ENCODE results near the gene TIE1.

Gene TIE1

DNA sequence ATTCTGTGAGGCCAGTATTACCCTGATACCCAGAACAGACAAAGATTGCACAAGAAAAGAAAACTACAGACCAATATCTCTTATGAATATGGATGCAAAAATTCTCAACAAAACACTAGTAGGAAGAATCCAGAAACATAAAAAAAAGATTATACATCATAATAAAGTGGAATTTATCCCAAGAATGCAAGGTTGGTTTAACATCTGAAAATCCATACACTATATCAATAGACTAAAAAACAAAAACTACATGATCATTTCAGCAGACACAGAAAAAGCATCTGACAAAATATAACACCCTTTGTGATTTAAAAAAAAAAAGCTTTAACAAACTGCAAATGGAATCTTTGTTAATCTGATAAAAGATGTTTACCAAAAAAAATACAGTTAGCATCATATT lies 24.6 kb downstream of the TIE1 start:
- no peak overlapping the region for H3K4me3 ChIP-seq (ENCODE audit: low read length)
- TF ChIP-seq, protein P1, sequence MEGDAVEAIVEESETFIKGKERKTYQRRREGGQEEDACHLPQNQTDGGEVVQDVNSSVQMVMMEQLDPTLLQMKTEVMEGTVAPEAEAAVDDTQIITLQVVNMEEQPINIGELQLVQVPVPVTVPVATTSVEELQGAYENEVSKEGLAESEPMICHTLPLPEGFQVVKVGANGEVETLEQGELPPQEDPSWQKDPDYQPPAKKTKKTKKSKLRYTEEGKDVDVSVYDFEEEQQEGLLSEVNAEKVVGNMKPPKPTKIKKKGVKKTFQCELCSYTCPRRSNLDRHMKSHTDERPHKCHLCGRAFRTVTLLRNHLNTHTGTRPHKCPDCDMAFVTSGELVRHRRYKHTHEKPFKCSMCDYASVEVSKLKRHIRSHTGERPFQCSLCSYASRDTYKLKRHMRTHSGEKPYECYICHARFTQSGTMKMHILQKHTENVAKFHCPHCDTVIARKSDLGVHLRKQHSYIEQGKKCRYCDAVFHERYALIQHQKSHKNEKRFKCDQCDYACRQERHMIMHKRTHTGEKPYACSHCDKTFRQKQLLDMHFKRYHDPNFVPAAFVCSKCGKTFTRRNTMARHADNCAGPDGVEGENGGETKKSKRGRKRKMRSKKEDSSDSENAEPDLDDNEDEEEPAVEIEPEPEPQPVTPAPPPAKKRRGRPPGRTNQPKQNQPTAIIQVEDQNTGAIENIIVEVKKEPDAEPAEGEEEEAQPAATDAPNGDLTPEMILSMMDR (conservative IDR thresholded peaks at IDR 0.05; ENCODE audit: low read length), result no peak
- DNase-seq (ENCODE audit: low read depth), result no peak

DNA sequence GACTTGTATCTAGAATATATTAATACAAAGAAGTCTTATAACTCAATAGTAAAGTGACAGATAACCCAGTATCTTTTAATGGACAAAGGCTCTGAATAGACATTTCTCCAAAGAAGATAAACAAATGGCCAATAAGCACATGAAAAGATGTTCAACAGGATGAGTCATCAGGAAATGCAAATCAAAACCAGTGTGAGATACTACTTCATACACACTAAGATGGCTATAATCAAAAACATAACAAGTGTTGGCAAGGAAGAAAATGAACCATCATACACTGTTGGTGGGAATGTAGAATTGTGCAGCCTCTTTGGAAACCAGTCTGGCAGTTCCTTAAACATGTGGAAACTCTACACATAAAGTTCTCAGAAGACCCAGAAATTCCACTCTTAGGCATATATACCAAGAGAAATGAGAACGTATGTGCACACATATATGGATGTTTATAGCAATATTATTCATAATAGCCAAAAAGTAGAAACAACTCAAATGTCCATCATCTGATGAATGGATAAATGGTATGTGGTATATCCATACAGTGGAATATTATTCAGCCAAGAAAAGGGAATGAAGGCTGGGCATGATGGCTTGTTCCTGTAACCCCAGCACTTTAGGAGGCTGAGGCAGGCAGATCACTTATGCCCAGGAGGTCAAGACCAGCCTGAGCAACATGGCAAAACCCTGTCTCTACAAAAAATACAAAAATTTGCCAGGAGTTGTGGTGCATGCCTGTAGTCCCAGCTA lies 26.9 kb downstream of the TIE1 start:
- H3K4me3 ChIP-seq (ENCODE audit: low read length), result no peak overlapping the region
- TF ChIP-seq, protein P1 (conservative IDR thresholded peaks at IDR 0.05; ENCODE audit: low read length), result no peak
- peak; percentile 74 for DNase-seq (ENCODE audit: low read depth)

DNA sequence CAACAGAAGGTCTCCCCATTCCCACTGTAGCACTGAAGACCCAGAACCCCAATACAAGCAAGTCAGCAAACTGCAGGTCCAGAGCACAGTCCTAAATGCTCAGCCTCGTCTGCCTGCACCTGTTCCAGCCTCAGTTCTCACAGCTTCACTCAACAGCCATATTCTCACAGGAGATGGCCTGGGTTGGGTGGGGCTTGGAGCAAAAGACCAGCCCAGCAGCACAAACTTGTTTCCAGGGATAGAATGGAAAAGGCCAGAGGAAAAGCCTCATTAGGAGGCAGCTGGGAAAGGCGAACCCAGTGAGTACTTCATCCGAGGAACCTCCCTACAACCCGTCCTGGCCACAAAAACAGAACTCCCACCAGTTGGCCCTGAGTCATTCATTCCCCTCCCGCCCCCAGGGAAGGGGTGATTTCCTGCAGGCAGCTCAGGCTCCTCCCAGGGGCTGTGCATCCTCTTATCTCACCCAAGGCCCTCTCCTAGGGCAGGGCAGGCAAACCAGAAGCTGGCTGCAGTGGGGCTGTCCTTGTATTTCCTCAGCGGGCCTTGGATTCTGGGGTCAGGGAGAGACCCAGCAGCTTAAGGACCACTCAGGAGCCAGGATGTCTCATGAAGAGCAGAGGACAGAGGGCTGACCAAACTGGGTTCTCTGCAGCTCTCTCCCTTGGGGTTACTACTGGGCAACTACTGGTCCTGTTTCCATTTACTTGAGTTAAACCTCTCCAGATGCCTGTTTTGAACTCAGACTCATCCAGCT lies 29.4 kb downstream of the TIE1 start:
- DNase-seq (ENCODE audit: low read depth), result peak; percentile 47
- H3K4me3 ChIP-seq (ENCODE audit: low read length), result no peak overlapping the region
- TF ChIP-seq, protein P1 (conservative IDR thresholded peaks at IDR 0.05; ENCODE audit: low read length), result no peak

DNA sequence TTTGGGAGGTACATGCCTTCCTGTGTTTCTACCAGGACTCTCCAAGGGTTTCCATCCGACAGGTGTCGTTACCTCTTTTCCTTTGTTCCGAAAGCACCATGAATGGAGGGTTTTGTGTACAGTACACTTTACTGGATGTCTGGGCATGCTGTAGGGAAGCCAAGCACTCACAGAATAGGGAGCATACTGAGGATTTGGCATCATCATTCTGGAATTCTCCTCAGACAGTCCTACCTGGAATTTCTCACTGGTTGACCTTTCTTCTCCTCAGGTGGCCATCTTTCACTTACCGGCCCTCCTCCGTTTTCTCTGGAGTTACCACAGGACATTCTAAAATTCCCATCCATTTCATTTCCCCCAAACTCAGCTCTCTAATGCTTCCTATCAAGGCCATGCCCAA lies 30.9 kb downstream of the TIE1 start:
- DNase-seq (ENCODE audit: low read depth), result no peak
- TF ChIP-seq, protein P1 (conservative IDR thresholded peaks at IDR 0.05; ENCODE audit: low read length), result no peak
- H3K4me3 ChIP-seq (ENCODE audit: low read length), result no peak overlapping the region

DNA sequence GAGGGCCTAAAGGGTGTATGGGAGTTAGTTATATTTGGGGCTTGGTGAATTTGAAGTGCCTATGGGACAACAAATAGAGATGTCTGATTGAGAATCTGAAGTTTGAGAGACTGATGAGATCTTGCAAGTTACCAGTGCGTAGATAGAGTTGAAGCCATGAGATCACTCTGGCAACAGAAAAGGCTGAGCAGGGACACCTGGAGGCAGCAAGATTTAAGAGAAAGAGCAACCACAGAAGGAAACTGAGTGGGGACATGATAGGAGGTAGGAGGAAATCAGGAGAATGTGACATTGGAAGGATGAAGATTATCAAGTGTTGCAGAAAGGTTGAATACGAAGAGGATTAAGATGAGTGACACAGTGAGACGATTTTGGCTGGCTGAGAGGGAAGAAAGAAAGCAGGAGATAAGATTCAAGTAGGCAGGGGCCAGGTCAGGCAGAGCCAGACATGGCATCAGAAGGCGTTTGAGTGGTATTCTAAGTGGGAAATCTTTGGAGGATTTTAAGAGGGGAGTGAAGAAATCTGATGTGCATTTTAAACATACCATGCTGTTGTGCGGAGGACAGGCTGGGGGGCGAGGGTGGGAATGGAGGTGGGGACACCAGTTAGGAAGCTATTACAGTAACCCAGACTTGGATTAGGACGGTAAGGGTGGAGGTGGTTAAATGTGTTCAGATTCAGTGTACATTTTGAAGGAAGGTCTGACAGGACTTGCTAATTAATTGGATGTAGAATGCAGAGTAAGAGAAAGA lies 33.8 kb downstream of the TIE1 start:
- TF ChIP-seq, protein P1 (conservative IDR thresholded peaks at IDR 0.05; ENCODE audit: low read length), result no peak
- DNase-seq (ENCODE audit: low read depth), result no peak
- no peak overlapping the region for H3K4me3 ChIP-seq (ENCODE audit: low read length)

DNA sequence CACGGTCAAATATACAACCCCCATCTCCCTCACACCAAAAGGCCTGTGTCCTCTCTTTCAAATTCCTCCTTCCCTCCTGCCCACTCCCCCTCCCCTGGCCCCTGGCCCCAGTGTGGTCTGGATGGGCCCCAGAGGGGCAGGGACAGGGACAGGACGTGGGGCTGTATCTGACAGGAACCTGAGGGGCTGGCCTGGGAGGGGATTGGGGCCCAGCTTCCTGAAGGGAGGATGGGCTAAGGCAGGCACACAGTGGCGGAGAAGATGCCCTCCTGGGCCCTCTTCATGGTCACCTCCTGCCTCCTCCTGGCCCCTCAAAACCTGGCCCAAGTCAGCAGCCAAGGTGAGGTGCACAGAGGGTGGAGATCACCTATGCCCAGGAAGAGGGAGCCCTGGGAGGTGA lies 36.8 kb downstream of the TIE1 start, which contains the start of gene MPL:
Gene MPL, plus strand, starts transcription at position 231 of the 400 bp plus-strand sequence. Its CDS starts 31 bp downstream, at position 262.
- TF ChIP-seq, protein P1 (conservative IDR thresholded peaks at IDR 0.05; ENCODE audit: low read length), result no peak
- no peak for DNase-seq (ENCODE audit: low read depth)
- no peak within 1 kb of the TSS for H3K4me3 ChIP-seq (ENCODE audit: low read length)

All from AG10803 (cell line).